Hepatocyte (in vitro differentiated cells): ENCODE results near the gene MRPL24.

Source experiments
- CTCF ChIP-seq: fragments of 200-600 bp; sonication (generic); IDR thresholded peaks from 2 replicates; pipeline ENCODE4 v1.5.1; 2016; ENCODE audit warnings: antibody characterized with exemption, mild to moderate bottlenecking; ENCODE audit not compliant: poor library complexity
- EZH2 ChIP-seq: fragments of 200-600 bp; sonication (generic); IDR thresholded peaks from 2 replicates; pipeline ENCODE4 v1.6.1; 2016; ENCODE audit warnings: antibody characterized with exemption, mild to moderate bottlenecking, borderline replicate concordance

GRCh38 chr1:156756355-156756754 lies 15.5 kb upstream of the MRPL24 start:
- TF ChIP-seq CTCF (no peak), EZH2 (no peak)
